ENCODE results near the gene PRKAR1B.

DNA sequence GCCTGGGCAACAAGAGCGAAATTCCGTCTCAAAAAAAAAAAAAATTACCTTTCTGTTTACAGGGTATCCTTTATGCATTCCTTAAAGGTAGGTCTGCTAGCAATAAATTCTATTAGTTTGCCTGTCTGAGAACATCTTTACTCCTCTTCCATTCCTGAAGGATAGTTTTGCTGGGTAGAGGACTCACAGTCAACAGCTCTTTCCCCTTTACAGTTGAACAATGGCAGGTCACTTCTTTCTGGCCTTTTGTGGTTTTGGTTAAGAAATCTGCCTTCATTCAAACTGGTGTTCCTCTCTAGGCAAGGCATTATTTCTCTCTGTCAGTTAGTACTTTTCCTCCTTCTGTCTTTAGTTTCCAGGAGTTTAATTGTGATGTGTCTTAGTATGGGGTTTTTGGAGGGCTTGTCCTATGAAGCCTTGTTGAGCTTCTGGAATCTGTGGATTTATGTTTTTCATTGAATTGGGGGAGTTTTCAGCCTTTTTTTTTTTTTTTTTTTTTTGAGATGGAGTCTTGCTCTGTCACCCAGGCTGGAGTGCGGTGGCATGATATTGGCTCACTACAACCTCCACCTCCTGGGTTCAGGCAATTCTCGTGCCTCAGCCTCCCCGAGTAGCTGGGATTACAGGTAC, 5.3 kb downstream of the PRKAR1B start:
- TF ChIP-seq CTCF (IDR thresholded peaks at IDR 0.05) (no peak), POLR2A (IDR thresholded peaks at IDR 0.05) (no peak), EP300 (IDR thresholded peaks at IDR 0.05) (no peak)
